Right atrium auricular region (tissue), 2 donors: ENCODE results near the gene SULF2. TPM values are rescaled to one million over a fixed set of nuclear protein-coding genes. Genes with fewer than 3 reads are reported as not detected.
A peak's percentile ranks its signal among the peaks of the same experiment; 100 is the strongest.

Source experiments
- DNase-seq: peaks from one replicate; pipeline ENCODE4 v3.0.0-alpha.2; 2019; ENCODE audit warnings: low spot score
- H3K27ac ChIP-seq, 2 donors: fragments of 200-600 bp; sonication (generic); 1 replicate in 1 of 2; 2 replicates in 1 of 2; pipeline ENCODE4 v1.5.1; 2016 to 2019
- H3K27me3 ChIP-seq, 2 donors: fragments of 200-600 bp; sonication (generic); one replicate each; pipeline versions ENCODE4 v1.5.1 to v1.6.0; 2017 to 2019
- H3K36me3 ChIP-seq: fragments of 200-600 bp; sonication (generic); one replicate; pipeline ENCODE4 v1.5.1; 2016
- H3K4me1 ChIP-seq, 2 donors: fragments of 200-600 bp; sonication (generic); one replicate each; pipeline versions ENCODE4 v1.5.1 to v1.6.0; 2017 to 2019
- H3K4me3 ChIP-seq, 2 donors: fragments of 200-600 bp; sonication (generic); 1 replicate in 1 of 2; 2 replicates in 1 of 2; pipeline ENCODE4 v1.5.1; 2017 to 2019; ENCODE audit warnings: mild to moderate bottlenecking in 1 of 2, moderate library complexity in 1 of 2
- H3K9me3 ChIP-seq, 2 donors: fragments of 200-600 bp; sonication (generic); one replicate each; pipeline ENCODE4 v1.5.1; 2019
- CTCF ChIP-seq, 2 donors: fragments of 200-600 bp; sonication (generic); IDR thresholded peaks; one replicate each; pipeline ENCODE4 v1.5.1; 2019; ENCODE audit warnings: antibody characterized with exemption in 2 of 2
- total RNA-seq, 2 donors: library from RNA; depleted of rRNA; stranded (reverse); fragments of >200 nt; gene quantifications; one replicate each; pipeline ENCODE4 v1.1.0, GENCODE V29; 2016

Gene SULF2
- total RNA-seq, 2 donors from 2014 or later: 33.7 to 57.8 TPM

DNA sequence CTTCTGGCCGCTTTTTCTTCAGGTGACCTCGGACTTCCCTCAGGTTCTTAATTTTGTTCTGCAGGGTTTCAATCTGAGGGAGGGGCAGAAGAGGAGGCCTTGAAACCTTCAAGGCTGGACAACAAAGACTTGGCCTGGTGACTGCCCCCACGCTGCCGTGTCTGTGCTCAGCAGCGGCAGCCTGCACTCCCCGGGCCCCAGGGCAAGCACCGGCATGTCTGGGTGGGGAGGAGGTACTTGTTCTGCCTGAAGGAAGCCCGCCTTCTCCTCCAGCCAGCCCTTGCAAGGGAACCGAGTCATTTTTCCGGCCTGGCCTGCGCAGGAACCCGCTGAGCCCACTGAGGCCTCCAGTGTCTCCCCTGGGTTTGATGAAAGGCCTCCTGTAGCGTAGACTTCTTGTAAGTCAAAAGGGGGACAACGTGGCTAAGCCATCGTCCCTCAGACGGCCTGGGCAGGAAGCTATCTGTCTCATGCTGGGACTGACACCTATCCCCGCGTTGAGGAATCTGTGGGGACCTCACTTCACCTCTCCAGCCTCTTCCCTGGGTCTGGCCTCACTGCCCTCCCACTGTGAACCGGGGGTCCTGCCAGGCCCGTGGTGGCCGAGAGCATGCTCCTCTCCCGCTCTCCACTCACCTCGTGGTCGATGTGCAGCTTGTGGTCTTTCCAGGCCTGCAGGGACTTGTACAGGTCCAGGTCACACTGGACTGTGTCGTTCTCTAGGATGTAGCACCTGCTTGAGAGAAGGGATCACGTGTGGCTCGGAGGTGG lies 119.9 kb downstream of the SULF2 start:
- H3K4me3 ChIP-seq: no peak overlapping the region
- TF ChIP-seq CTCF (IDR thresholded peaks at IDR 0.05): no peak
- peaks cover 0 to 9% of the 10 kb centered on the region in 2 donors for H3K4me1 ChIP-seq
- no peak overlapping the region for H3K27ac ChIP-seq
- no peaks in the 10 kb centered on the region for H3K36me3 ChIP-seq
- no peaks in the 10 kb centered on the region for H3K9me3 ChIP-seq
- no peaks in the 10 kb centered on the region for H3K27me3 ChIP-seq
- DNase-seq: no peak

DNA sequence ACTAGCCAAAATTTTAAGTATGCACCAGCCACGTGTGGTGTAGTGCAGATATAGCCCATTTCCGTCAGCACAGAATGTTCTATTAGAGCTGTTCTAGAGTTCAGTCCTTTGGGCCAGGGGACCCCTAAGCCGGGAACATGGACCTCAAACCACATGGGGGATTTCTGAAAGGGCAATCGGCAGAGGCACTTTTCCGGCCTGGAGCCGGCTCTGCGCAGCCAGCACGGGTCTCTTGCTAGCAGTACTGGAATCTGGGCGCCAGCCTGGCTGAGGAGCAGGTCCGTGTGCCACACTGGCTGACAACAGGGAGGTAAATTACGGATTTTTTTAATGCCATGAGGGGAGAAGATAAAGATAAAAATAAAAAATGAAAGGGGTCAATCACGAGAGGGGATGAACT lies 120.5 kb downstream of the SULF2 start:
- H3K27ac ChIP-seq: no peak overlapping the region
- peaks cover 0 to 11% of the 10 kb centered on the region in 2 donors for H3K4me1 ChIP-seq
- TF ChIP-seq CTCF (IDR thresholded peaks at IDR 0.05): no peak

GRCh38 chr20:47664068-47664437 lies 121.2 kb downstream of the SULF2 start:
- Histone ChIP-seq H3K36me3 (no peaks in the 10 kb centered on the region), H3K4me1 (peaks cover 0 to 11% of the 10 kb centered on the region in 2 donors), H3K27ac (no peak overlapping the region), H3K27me3 (no peaks in the 10 kb centered on the region), H3K9me3 (no peaks in the 10 kb centered on the region), H3K4me3 (no peak overlapping the region)
- no peak for DNase-seq
- peak in 1 of 2 donors; percentile 1 for TF ChIP-seq CTCF (IDR thresholded peaks at IDR 0.05)

More for the DNA sequence above, 120.5 kb downstream of the SULF2 start:
- H3K9me3 ChIP-seq: no peaks in the 10 kb centered on the region
- H3K27me3 ChIP-seq: no peaks in the 10 kb centered on the region
- H3K36me3 ChIP-seq: no peaks in the 10 kb centered on the region
- no peak for DNase-seq
- H3K4me3 ChIP-seq: no peak overlapping the region

- H3K9me3 ChIP-seq: no peaks in the 10 kb centered on the region
- no peak overlapping the region for H3K4me3 ChIP-seq
- peak; percentile 97 for TF ChIP-seq CTCF (IDR thresholded peaks at IDR 0.05)
- H3K27me3 ChIP-seq: no peaks in the 10 kb centered on the region
- no peaks in the 10 kb centered on the region for H3K36me3 ChIP-seq
- peaks cover 0 to 11% of the 10 kb centered on the region in 2 donors for H3K4me1 ChIP-seq
- no peak overlapping the region for H3K27ac ChIP-seq
- DNase-seq: peak; percentile 82
Measured at GRCh38 chr20:47663354-47664067, 121.8 kb downstream of the SULF2 start.

DNA sequence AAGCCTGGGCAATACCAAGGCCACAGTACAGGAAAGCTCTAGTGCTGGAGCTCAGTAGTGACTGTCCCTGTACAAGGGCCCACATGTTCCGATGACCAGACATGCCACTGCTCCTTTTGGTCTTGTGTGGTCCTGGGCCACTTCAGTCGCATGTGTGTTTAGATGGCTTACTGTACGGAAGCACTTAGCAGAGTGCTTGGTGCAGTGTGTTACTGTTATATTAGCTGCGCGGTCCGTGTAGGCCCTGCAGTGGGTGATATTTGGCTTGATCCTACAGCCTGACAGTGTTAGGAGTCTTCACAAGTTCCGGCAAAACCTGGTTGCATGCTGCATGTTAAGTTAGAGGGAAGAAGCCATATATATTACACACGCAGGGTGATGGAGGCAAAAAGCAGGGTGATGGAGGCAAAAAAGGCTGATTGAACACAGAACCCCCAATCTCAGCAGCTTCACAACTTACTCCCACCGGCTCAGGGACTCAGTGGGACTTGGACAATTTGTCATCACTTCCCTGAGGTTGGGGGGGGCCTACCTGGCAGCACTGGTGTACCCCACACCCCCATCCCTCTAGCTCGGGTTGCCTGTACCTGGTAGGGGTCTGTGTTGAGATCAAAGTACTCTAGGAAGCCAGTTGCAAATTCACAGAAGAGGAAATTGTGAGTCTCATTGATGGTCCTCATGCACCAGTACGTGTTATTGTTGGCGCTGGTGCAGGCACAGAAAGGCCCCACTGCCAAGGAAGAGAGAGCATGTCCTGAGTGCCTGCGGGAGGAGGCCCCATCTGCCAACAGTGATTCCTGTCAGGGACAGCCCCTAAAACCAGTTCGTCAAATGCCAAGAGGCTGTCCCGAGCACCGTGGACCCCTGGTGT lies 122.6 kb downstream of the SULF2 start:
- no peak for TF ChIP-seq CTCF (IDR thresholded peaks at IDR 0.05)
- H3K4me3 ChIP-seq: no peak overlapping the region
- DNase-seq: no peak
- H3K27me3 ChIP-seq: no peaks in the 10 kb centered on the region
- H3K36me3 ChIP-seq: no peaks in the 10 kb centered on the region
- peaks cover 0 to 11% of the 10 kb centered on the region in 2 donors for H3K4me1 ChIP-seq
- no peaks in the 10 kb centered on the region for H3K9me3 ChIP-seq
- H3K27ac ChIP-seq: no peak overlapping the region
